Neural crest cell (in vitro differentiated cells): ENCODE measurements around the gene USF2. TPM values are rescaled to one million over a fixed set of nuclear protein-coding genes. Genes with fewer than 3 reads are reported as not detected.

ENCODE experiments used
- DNase-seq: peaks from one replicate; pipeline ENCODE4 v3.0.0; 2021; ENCODE audit warnings: low read depth, mixed read lengths, low spot score
- H3K27ac Mint-ChIP-seq: one replicate; pipeline ENCODE4 v1.8.0; 2021; ENCODE audit warnings: mild to moderate bottlenecking, mixed read lengths; ENCODE audit not compliant: unreplicated experiment
- H3K27me3 Mint-ChIP-seq: 2 replicates; pipeline ENCODE4 v1.8.0; 2021; ENCODE audit warnings: low read depth, mild to moderate bottlenecking, mixed read lengths
- H3K36me3 Mint-ChIP-seq: 2 replicates; pipeline ENCODE4 v1.8.0; 2021; ENCODE audit warnings: low read depth, mild to moderate bottlenecking, mixed read lengths
- H3K4me1 Mint-ChIP-seq: 2 replicates; pipeline ENCODE4 v1.8.0; 2021; ENCODE audit warnings: mixed read lengths
- H3K4me3 Mint-ChIP-seq: one replicate; pipeline ENCODE4 v1.8.0; 2021; ENCODE audit warnings: mild to moderate bottlenecking, mixed read lengths
- H3K9me3 Mint-ChIP-seq: 2 replicates; pipeline ENCODE4 v1.8.0; 2021; ENCODE audit warnings: mixed read lengths
- total RNA-seq: library from RNA; stranded (reverse); gene quantifications from 2 replicates; pipeline ENCODE4 v1.2.1, GENCODE V29; 2021
- TF ChIP-seq, protein P1 (sequence below): fragments of 200-600 bp; sonication (generic); conservative IDR thresholded peaks from 2 replicates; pipeline ENCODE4 v1.5.0; 2021; ENCODE audit warnings: antibody characterized with exemption, mild to moderate bottlenecking

Gene USF2
- total RNA-seq, 1 donor from 2014 or later: 107 TPM

DNA sequence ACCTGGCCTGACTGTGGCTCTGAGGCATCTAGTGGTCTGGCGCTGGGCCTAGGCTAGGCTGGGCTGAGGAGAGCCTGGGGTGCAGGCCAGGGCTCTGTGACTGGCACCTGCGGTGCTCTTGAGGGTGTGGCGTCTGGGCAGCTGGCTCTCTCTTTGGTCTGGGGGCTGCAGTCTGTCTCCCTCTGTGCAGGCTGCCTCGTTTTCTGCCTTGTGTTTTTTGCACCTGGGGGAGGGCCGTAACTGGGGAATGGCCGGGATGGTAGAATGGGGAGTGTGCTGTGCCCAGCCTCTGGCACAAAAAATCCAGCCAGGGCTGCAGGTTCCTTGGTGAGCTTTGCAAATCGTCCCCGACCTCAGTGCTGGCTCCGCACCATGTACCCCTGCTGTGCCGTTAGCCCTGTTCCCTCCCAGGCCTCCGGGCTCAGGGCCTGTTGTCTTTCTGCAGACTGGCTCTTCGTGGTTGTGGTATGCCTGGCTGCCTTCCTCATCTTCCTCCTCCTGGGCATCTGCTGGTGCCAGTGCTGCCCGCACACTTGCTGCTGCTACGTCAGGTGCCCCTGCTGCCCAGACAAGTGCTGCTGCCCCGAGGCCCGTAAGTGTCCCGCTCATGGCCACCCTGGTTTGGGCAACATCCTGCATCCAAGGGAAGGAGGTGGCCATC lies 6.5 kb upstream of the USF2 start:
- TF ChIP-seq, protein P1, sequence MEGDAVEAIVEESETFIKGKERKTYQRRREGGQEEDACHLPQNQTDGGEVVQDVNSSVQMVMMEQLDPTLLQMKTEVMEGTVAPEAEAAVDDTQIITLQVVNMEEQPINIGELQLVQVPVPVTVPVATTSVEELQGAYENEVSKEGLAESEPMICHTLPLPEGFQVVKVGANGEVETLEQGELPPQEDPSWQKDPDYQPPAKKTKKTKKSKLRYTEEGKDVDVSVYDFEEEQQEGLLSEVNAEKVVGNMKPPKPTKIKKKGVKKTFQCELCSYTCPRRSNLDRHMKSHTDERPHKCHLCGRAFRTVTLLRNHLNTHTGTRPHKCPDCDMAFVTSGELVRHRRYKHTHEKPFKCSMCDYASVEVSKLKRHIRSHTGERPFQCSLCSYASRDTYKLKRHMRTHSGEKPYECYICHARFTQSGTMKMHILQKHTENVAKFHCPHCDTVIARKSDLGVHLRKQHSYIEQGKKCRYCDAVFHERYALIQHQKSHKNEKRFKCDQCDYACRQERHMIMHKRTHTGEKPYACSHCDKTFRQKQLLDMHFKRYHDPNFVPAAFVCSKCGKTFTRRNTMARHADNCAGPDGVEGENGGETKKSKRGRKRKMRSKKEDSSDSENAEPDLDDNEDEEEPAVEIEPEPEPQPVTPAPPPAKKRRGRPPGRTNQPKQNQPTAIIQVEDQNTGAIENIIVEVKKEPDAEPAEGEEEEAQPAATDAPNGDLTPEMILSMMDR: no peak
- H3K36me3 Mint-ChIP-seq: peaks cover 2% of the 10 kb centered on the region
- peaks cover 12% of the 10 kb centered on the region for H3K4me1 Mint-ChIP-seq
- H3K27ac Mint-ChIP-seq: no peak overlapping the region
- H3K27me3 Mint-ChIP-seq: peaks cover 7% of the 10 kb centered on the region
- H3K9me3 Mint-ChIP-seq: no peaks in the 10 kb centered on the region
- no peak overlapping the region for H3K4me3 Mint-ChIP-seq
- no peak for DNase-seq

DNA sequence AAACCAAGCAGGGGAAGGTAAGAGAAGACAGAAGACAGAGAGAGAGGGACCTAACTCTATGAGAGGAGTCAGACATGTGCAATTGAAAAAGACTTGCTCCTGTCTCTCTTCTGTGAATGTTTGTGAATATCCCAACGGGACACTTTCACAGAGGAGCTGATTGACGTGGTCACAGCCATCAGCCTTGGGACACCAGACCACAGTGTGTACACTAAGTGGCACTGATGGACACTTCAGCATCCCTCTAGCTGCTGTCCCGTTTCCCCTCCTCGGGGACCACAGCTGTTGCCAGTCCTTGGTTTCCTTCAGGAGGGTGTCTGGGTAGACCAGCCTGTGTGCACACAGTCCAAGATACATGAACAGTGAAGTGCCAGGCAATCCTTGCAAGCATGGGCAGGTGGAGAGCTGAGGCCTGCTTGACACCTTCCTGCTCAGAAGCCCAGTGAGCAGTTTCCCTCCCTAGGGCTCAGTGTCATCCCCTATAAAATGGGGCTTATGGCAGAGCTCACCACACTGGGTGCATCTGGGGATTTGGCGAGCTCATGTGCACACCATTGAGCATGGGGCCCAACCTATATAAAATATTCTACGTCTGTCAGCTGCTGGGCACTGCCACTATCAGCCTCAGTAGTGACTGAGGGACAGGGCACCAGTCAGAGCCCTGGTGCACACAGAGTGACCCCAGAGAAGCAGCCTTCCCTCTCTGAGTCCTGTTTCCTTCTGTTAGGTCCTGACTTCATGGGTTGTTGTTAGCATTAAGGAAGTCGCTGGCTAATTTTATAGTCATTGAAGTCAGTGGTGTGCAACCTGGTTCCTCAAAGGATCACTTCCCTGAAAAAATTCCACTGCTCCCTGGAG lies 4.3 kb upstream of the USF2 start:
- TF ChIP-seq, protein P1: no peak
- DNase-seq: no peak
- peak overlapping the region; percentile 81 for H3K4me3 Mint-ChIP-seq
- peaks cover 2% of the 10 kb centered on the region for H3K36me3 Mint-ChIP-seq
- H3K9me3 Mint-ChIP-seq: no peaks in the 10 kb centered on the region
- peaks cover 7% of the 10 kb centered on the region for H3K27me3 Mint-ChIP-seq
- no peak overlapping the region for H3K27ac Mint-ChIP-seq
- peaks cover 3% of the 10 kb centered on the region for H3K4me1 Mint-ChIP-seq

- Mint-ChIP-seq H3K27ac (no peak overlapping the region), H3K36me3 (peaks cover 2% of the 10 kb centered on the region), H3K27me3 (peaks cover 7% of the 10 kb centered on the region), H3K9me3 (no peaks in the 10 kb centered on the region), H3K4me1 (peaks cover 7% of the 10 kb centered on the region), H3K4me3 (peak overlapping the region; percentile 81)
- no peak for DNase-seq
- TF ChIP-seq, protein P1: no peak
Observed at GRCh38 chr19:35265126-35265899, 3.4 kb upstream of the USF2 start.

DNA sequence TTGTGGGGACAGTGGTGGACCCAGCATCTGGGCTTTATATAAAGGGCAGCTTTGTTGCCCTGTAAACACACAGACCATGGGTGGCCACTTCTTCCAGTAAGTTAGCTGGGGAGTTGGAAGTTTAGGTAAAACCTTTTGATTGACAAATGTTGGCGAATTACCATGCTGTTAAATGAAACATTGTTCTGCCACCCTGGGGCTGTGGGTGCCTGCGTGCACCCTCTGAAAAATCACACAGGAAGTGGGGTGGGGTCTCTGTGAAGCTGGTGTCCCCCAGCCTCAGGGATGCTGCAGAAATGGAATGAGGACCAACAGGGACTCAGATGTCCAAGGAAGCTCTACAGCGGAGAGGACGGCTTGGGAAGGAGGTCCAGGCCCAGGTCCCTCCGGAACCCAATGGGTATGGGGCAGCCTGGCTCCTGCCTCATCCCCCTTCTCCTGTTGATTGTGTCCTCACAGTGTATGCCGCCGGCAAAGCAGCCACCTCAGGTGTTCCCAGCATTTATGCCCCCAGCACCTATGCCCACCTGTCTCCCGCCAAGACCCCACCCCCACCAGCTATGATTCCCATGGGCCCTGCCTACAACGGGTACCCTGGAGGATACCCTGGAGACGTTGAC lies 2.8 kb upstream of the USF2 start:
- Mint-ChIP-seq H3K27me3 (peaks cover 2% of the 10 kb centered on the region), H3K4me3 (peak overlapping the region; percentile 81), H3K36me3 (peaks cover 2% of the 10 kb centered on the region), H3K4me1 (peaks cover 7% of the 10 kb centered on the region), H3K9me3 (no peaks in the 10 kb centered on the region), H3K27ac (no peak overlapping the region)
- no peak for DNase-seq
- TF ChIP-seq, protein P1: no peak
